ENCODE data around the gene ZNF319. TPM values are rescaled to one million over a fixed set of nuclear protein-coding genes. Genes with fewer than 3 reads are reported as not detected.

ZNF319 gene
- total and polyA plus RNA-seq, 2 of the 8 experiments (the other 6 are each of a cell fraction or from before 2014, with no cell fraction given): 3.3 to 5.5 TPM

- no peak overlapping the region for H3K4me3 ChIP-seq (ENCODE audit: extremely low read depth in 1 of 4, insufficient read depth in 2 of 4, low read depth in 3 of 4, low read length in 4 of 4)
- H3K23me2 ChIP-seq (ENCODE audit: low read depth, low read length): peaks cover 7% of the 10 kb centered on the region
- no peak overlapping the region for H3K56ac ChIP-seq (replicated peaks; ENCODE audit: insufficient read length, low read depth, low read length)
- no peak overlapping the region for H4K5ac ChIP-seq (ENCODE audit: insufficient read length, low read depth, low read length)
- H3K9me3 ChIP-seq (ENCODE audit: insufficient read depth in 2 of 2, low read depth in 1 of 2, low read length in 1 of 2): no peaks in the 10 kb centered on the region
- H3K23ac ChIP-seq (ENCODE audit: insufficient read length): no peak overlapping the region
- no peak overlapping the region for H2BK120ac ChIP-seq (replicated peaks; ENCODE audit: low read depth, low read length)
- H3K9ac ChIP-seq (replicated peaks in 1 of 4; ENCODE audit: extremely low read depth in 1 of 4, low read depth in 3 of 4, low read length in 3 of 4): no peak overlapping the region
- no peak overlapping the region for H4K91ac ChIP-seq (replicated peaks; ENCODE audit: insufficient read length, low read length)
- POLR2A ChIA-PET (ENCODE audit: partially characterized antibody): interaction anchor here (0.6 to 1.5 kb wide), 3 partner anchors 9 to 131 kb away, joined by 4 to 6 read pairs (median 5); no protein-coding TSS in a partner anchor
- CTCF ChIA-PET (ENCODE audit: partially characterized antibody): interaction anchor here (0.9 to 26.3 kb wide), 5 partner anchors 11 to 202 kb away, joined by 3 to 305 read pairs (median 3); no protein-coding TSS in a partner anchor
- no peak overlapping the region for H2BK5ac ChIP-seq (ENCODE audit: low read depth, low read length)
- H2AFZ ChIP-seq (ENCODE audit: low read length): no peak overlapping the region
- no peak overlapping the region for H3K4me2 ChIP-seq (ENCODE audit: insufficient read depth in 1 of 2, low read depth in 2 of 2, low read length in 2 of 2)
- H4K20me1 ChIP-seq (replicated peaks in 1 of 2; ENCODE audit: control insufficient read depth in 1 of 2, insufficient read depth in 2 of 2, low read length in 2 of 2): peaks cover 0 to 7% of the 10 kb centered on the region in 2 experiments
- H2BK12ac ChIP-seq (ENCODE audit: low read depth, low read length): no peak overlapping the region
- H3K79me1 ChIP-seq (ENCODE audit: low read depth, low read length): no peaks in the 10 kb centered on the region
- no peak for DNase-seq (ENCODE audit: low read depth in 1 of 2, low spot score in 2 of 2)
- H3K79me2 ChIP-seq (ENCODE audit: control insufficient read depth in 1 of 2, insufficient read depth in 2 of 2, low read length in 2 of 2): no peaks in the 10 kb centered on the region
- peaks cover 0 to 3% (median 0%) of the 10 kb centered on the region in 4 experiments; a peak in 2 of 7 replicates for H3K27me3 ChIP-seq (replicated peaks in 1 of 4; ENCODE audit: control insufficient read depth in 3 of 4, extremely low read depth in 1 of 4, insufficient read depth in 3 of 4, low read length in 3 of 4)
- H3K4me1 ChIP-seq (replicated peaks in 1 of 4; ENCODE audit: control insufficient read depth in 3 of 4, insufficient read depth in 4 of 4, low read length in 3 of 4): peaks cover 5 to 14% (median 9%) of the 10 kb centered on the region in 4 experiments; a peak in 6 of 7 replicates
- no peak overlapping the region for H2BK20ac ChIP-seq (ENCODE audit: low read length)
- H3K4ac ChIP-seq (replicated peaks; ENCODE audit: insufficient read length, low read depth, low read length): no peak overlapping the region
- H3K14ac ChIP-seq (ENCODE audit: insufficient read length): no peak overlapping the region
- no peak overlapping the region for H2AK5ac ChIP-seq (ENCODE audit: low read depth, low read length)
- no peak for TF ChIP-seq CTCF (IDR thresholded peaks at IDR 0.05; ENCODE audit: control extremely low read depth in 1 of 3, insufficient read depth in 1 of 3, low read depth in 1 of 3, low read length in 3 of 3)
- no peak for TF ChIP-seq EGR1 (IDR thresholded peaks at IDR 0.05; ENCODE audit: borderline replicate concordance, low read depth, low read length)
- no peak for TF ChIP-seq SIN3A (conservative IDR thresholded peaks at IDR 0.05 in 1 of 2, IDR thresholded peaks at IDR 0.05 in 1 of 2; ENCODE audit: low read depth in 1 of 2, low read length in 2 of 2)
- H3K27ac ChIP-seq (ENCODE audit: low read depth, low read length): no peak overlapping the region
- no peak overlapping the region for H4K8ac ChIP-seq (ENCODE audit: extremely low read depth, insufficient read depth, low read length)
- WGBS, 2 experiments (ENCODE audit: extremely low coverage in 1 of 2, insufficient coverage in 1 of 2, insufficient read length in 1 of 2, insufficient replicate concordance in 2 of 2, low coverage in 1 of 2, low lambda C conversion rate in 2 of 2, missing lambda C conversion rate in 1 of 2): 95% methylated on average over 35 of the region's 35 CpGs; no CpG with 5 or more reads in 1 of the 2 experiments
- FAIRE-seq: no peak
- no peak overlapping the region for H2BK15ac ChIP-seq (ENCODE audit: low read length)
- no peak overlapping the region for H3K18ac ChIP-seq (ENCODE audit: extremely low read depth, low read length)
- peaks cover 0 to 12% (median 3%) of the 10 kb centered on the region in 4 experiments; a peak in 4 of 8 replicates for H3K36me3 ChIP-seq (ENCODE audit: control insufficient read depth in 2 of 4, insufficient read depth in 4 of 4, low read length in 3 of 4)
Measured at GRCh38 chr16:57997176-57997527, 3.3 kb downstream of the ZNF319 start.
